GM12878 (cell line): ENCODE data around the gene NOL12. TPM values are rescaled to one million over a fixed set of nuclear protein-coding genes. Genes with fewer than 3 reads are reported as not detected.
A peak's percentile ranks its signal among the peaks of the same experiment; 100 is the strongest.

ENCODE experiments used
- CBFB ChIP-seq: IDR thresholded peaks from 2 replicates; pipeline ENCODE4 v1.6.1; 2016; ENCODE audit warnings: antibody characterized with exemption, low read depth
- ETV6 ChIP-seq, 2 experiments: fragments of 450-650 bp in 1 of 2; IDR thresholded peaks in 1 of 2; conservative IDR thresholded peaks in 1 of 2; 2 replicates each; pipeline ENCODE4 v1.6.1; 2014; ENCODE audit warnings: antibody characterized with exemption in 1 of 2, borderline replicate concordance in 1 of 2, low read depth in 1 of 2, mild to moderate bottlenecking in 1 of 2, moderate library complexity in 1 of 2
- HCFC1 ChIP-seq: fragments of 150-350 bp; IDR thresholded peaks from 2 replicates; pipeline ENCODE4 v1.6.1; 2014; ENCODE audit warnings: low read length
- IKZF1 ChIP-seq: fragments of 450-650 bp; conservative IDR thresholded peaks from 2 replicates; pipeline ENCODE4 v1.6.1; 2017; ENCODE audit warnings: antibody characterized with exemption, mild to moderate bottlenecking
- IRF5 ChIP-seq: fragments of 450-650 bp; IDR thresholded peaks from 2 replicates; pipeline ENCODE4 v1.6.1; 2017; ENCODE audit warnings: borderline replicate concordance
- JUND ChIP-seq: IDR thresholded peaks from 2 replicates; pipeline ENCODE4 v1.6.1; 2012; ENCODE audit warnings: low read depth, mild to moderate bottlenecking, low read length, improper control_type of control experiment, moderate library complexity
- LARP7 ChIP-seq: fragments of 450-650 bp; IDR thresholded peaks from 2 replicates; pipeline ENCODE4 v1.6.1; 2017; ENCODE audit warnings: mild to moderate bottlenecking
- MYB ChIP-seq: fragments of 150-350 bp; IDR thresholded peaks from 2 replicates; pipeline ENCODE4 v1.6.1; 2014; ENCODE audit warnings: mild to moderate bottlenecking, low read depth, low read length, borderline replicate concordance
- NBN ChIP-seq: fragments of 450-650 bp; IDR thresholded peaks from 2 replicates; pipeline ENCODE4 v1.6.1; 2016
- PAX8 ChIP-seq: fragments of 450-650 bp; IDR thresholded peaks from 2 replicates; pipeline ENCODE4 v1.6.1; 2017; ENCODE audit warnings: mild to moderate bottlenecking, moderate library complexity
- POLR2AphosphoS5 ChIP-seq: IDR thresholded peaks from 2 replicates; pipeline ENCODE4 v1.6.1; 2011; ENCODE audit warnings: mild to moderate bottlenecking, low read length, inconsistent platforms
- RUNX3 ChIP-seq: IDR thresholded peaks from 2 replicates; pipeline ENCODE4 v1.6.1; 2012; ENCODE audit warnings: low read length, inconsistent platforms
- SKIL ChIP-seq: fragments of 450-650 bp; IDR thresholded peaks from 2 replicates; pipeline ENCODE4 v1.6.1; 2017; ENCODE audit warnings: mild to moderate bottlenecking, low read depth, inconsistent platforms; ENCODE audit not compliant: poor library complexity, severe bottlenecking
- SMAD1 ChIP-seq: fragments of 450-650 bp; IDR thresholded peaks from 2 replicates; pipeline ENCODE4 v1.6.1; 2018; ENCODE audit warnings: mild to moderate bottlenecking, low read depth; ENCODE audit not compliant: partially characterized antibody
- SMARCA5 ChIP-seq: fragments of 450-650 bp; IDR thresholded peaks from 2 replicates; pipeline ENCODE4 v1.6.1; 2017; ENCODE audit warnings: mild to moderate bottlenecking
- SMC3 ChIP-seq: IDR thresholded peaks from 2 replicates; pipeline ENCODE4 v1.6.1; 2011; ENCODE audit warnings: low read length, improper control_type of control experiment, borderline replicate concordance
- STAT1 ChIP-seq: fragments of 450-650 bp; conservative IDR thresholded peaks from 2 replicates; pipeline ENCODE4 v1.6.1; 2014; ENCODE audit warnings: antibody characterized with exemption, mild to moderate bottlenecking
- STAT3 ChIP-seq: IDR thresholded peaks from 2 replicates; pipeline ENCODE4 v1.6.1; 2011; ENCODE audit warnings: low read depth, low read length, improper control_type of control experiment
- SUPT20H ChIP-seq: IDR thresholded peaks from 2 replicates; pipeline ENCODE4 v1.6.1; 2011; ENCODE audit warnings: low read depth, mild to moderate bottlenecking, low read length, moderate library complexity, borderline replicate concordance; ENCODE audit not compliant: control insufficient read depth
- SUZ12 ChIP-seq: fragments of 200-600 bp; sonication (generic); IDR thresholded peaks from one replicate; pipeline ENCODE4 v1.6.1; 2018; ENCODE audit warnings: antibody characterized with exemption, mild to moderate bottlenecking; ENCODE audit not compliant: unreplicated experiment
- ZBED1 ChIP-seq: IDR thresholded peaks from 2 replicates; pipeline ENCODE4 v1.6.1; 2016; ENCODE audit warnings: borderline replicate concordance
- ZBTB4 ChIP-seq: fragments of 450-650 bp; formaldehyde crosslinking; IDR thresholded peaks from 2 replicates; pipeline ENCODE4 v1.4.0; 2022; ENCODE audit warnings: mild to moderate bottlenecking, moderate library complexity
- polyA plus RNA-seq, 11 experiments: library from polyadenylated mRNA; depleted of rRNA in 4 of 11; unstranded in 6 of 11; stranded (reverse) in 5 of 11; fragments of >200 nt; fragmentation: Nextera tagmentation in 4 of 11; fragmentation: Illumina TruSeq in 1 of 11; extraction: Ambion mirVana in 4 of 11; extraction: Trizol in 1 of 11; gene quantifications; 1 replicate in 1 of 11; 2 replicates in 10 of 11; pipeline versions ENCODE4 v1.2.1 to v1.2.3, GENCODE V29; 2011 to 2016; ENCODE audit warnings: inconsistent platforms in 2 of 11, missing spikeins in 2 of 11, low read depth in 1 of 11
- total RNA-seq, 4 experiments: library from RNA; depleted of rRNA in 3 of 4; stranded (reverse); fragments of >200 nt in 3 of 4; fragmentation: Illumina TruSeq in 1 of 4; extraction: Trizol in 1 of 4; gene quantifications; 2 replicates each; pipeline versions ENCODE4 v1.2.1 to v1.2.3, GENCODE V29; 2013 to 2021

NOL12 gene
- total and polyA plus RNA-seq, 10 of the 15 experiments (the other 5 are each of a cell fraction or from before 2014, with no cell fraction given) = 3.3 to 69.4 (median 41.1) TPM

- TF ChIP-seq IRF5 (no peak), SMC3 (peak; percentile 18; the same call in 1 of the 2 replicates), JUND (no peak), RUNX3 (peak; percentile 58), SUPT20H (no peak), POLR2AphosphoS5 (no peak), ZBED1 (no peak), ZBTB4 (no peak), NBN (no peak), PAX8 (no peak), LARP7 (no peak), IKZF1 (no peak), MYB (no peak), HCFC1 (no peak), CBFB (no peak), SMAD1 (no peak), STAT1 (no peak), SMARCA5 (peak; percentile 72; the same call in 1 of the 2 replicates), SUZ12 (no peak), SKIL (no peak), STAT3 (no peak), ETV6 (conservative IDR thresholded peaks at IDR 0.05 in 1 of 2, IDR thresholded peaks at IDR 0.05 in 1 of 2; ENCODE audit: borderline replicate concordance in 1 of 2, low read depth in 1 of 2) (no peak)
Observed at GRCh38 chr22:37726241-37726887, 40.2 kb downstream of the NOL12 start (continued).
